ENCODE results near the gene HIBADH.

HIBADH gene

GRCh38 chr7:27636326-27637006 is 26.2 kb downstream of the HIBADH start:
- DNase-seq: no peak
- CTCF ChIA-PET: no interaction called here
- H3K4me1 Mint-ChIP-seq: peaks cover 21% of the 10 kb centered on the region

GRCh38 chr7:27635728-27636127 is 27.0 kb downstream of the HIBADH start:
- Mint-ChIP-seq H3K36me3 (peaks cover 7% of the 10 kb centered on the region), H3K27me3 (no peaks in the 10 kb centered on the region), H3K4me1 (peaks cover 20% of the 10 kb centered on the region)

More at GRCh38 chr7:27636326-27637006, 26.2 kb downstream of the HIBADH start:
- Mint-ChIP-seq H3K27ac (no peak overlapping the region), H3K27me3 (no peaks in the 10 kb centered on the region), H3K36me3 (peaks cover 7% of the 10 kb centered on the region), H3K9me3 (no peaks in the 10 kb centered on the region), H3K4me3 (no peak overlapping the region)

GRCh38 chr7:27634671-27635493 is 27.8 kb downstream of the HIBADH start:
- DNase-seq: no peak
- no peak overlapping the region for H3K4me3 Mint-ChIP-seq
- CTCF ChIA-PET: no interaction called here
- H3K4me1 Mint-ChIP-seq: peaks cover 20% of the 10 kb centered on the region
- H3K27ac Mint-ChIP-seq: no peak overlapping the region
- H3K27me3 Mint-ChIP-seq: no peaks in the 10 kb centered on the region
- H3K9me3 Mint-ChIP-seq: no peaks in the 10 kb centered on the region
- peaks cover 7% of the 10 kb centered on the region for H3K36me3 Mint-ChIP-seq

More at GRCh38 chr7:27635728-27636127, 27.0 kb downstream of the HIBADH start:
- Mint-ChIP-seq H3K4me3 (no peak overlapping the region), H3K9me3 (no peaks in the 10 kb centered on the region), H3K27ac (no peak overlapping the region)
- CTCF ChIA-PET: no interaction called here
- DNase-seq: no peak

- no peaks in the 10 kb centered on the region for H3K27me3 Mint-ChIP-seq
- no peak overlapping the region for H3K4me3 Mint-ChIP-seq
- H3K36me3 Mint-ChIP-seq: peaks cover 8% of the 10 kb centered on the region
- peaks cover 20% of the 10 kb centered on the region for H3K4me1 Mint-ChIP-seq
- no peak for DNase-seq
- CTCF ChIA-PET: interaction anchor here (0.6 to 0.9 kb wide), 2 partner anchors 142 to 499 kb away, joined by 3 read pairs; no protein-coding TSS in a partner anchor
- H3K9me3 Mint-ChIP-seq: no peaks in the 10 kb centered on the region
- no peak overlapping the region for H3K27ac Mint-ChIP-seq
Measured at GRCh38 chr7:27633062-27633461, 29.6 kb downstream of the HIBADH start.

- Mint-ChIP-seq H3K4me1 (peaks cover 15% of the 10 kb centered on the region), H3K9me3 (no peaks in the 10 kb centered on the region), H3K27me3 (no peaks in the 10 kb centered on the region), H3K27ac (no peak overlapping the region), H3K36me3 (peaks cover 8% of the 10 kb centered on the region), H3K4me3 (no peak overlapping the region)
- DNase-seq: no peak
- CTCF ChIA-PET: no interaction called here
Measured at GRCh38 chr7:27631391-27631790, 31.3 kb downstream of the HIBADH start.

GRCh38 chr7:27627146-27627545 is 35.5 kb downstream of the HIBADH start:
- H3K27me3 Mint-ChIP-seq: no peaks in the 10 kb centered on the region
- no peaks in the 10 kb centered on the region for H3K4me1 Mint-ChIP-seq
- H3K27ac Mint-ChIP-seq: no peak overlapping the region
- H3K4me3 Mint-ChIP-seq: no peak overlapping the region
- no peak for DNase-seq
- H3K9me3 Mint-ChIP-seq: peaks cover 4% of the 10 kb centered on the region
- H3K36me3 Mint-ChIP-seq: peaks cover 7% of the 10 kb centered on the region
- CTCF ChIA-PET: no interaction called here

- CTCF ChIA-PET: interaction anchor here (1.0 kb wide), 1 partner anchor 13 kb away, joined by 3 read pairs; no protein-coding TSS in a partner anchor
- no peak overlapping the region for H3K4me3 Mint-ChIP-seq
- peaks cover 29% of the 10 kb centered on the region for H3K36me3 Mint-ChIP-seq
Measured at GRCh38 chr7:27619492-27619891, 43.2 kb downstream of the HIBADH start.

GRCh38 chr7:27617651-27618381 is 44.9 kb downstream of the HIBADH start:
- Mint-ChIP-seq H3K9me3 (peaks cover 30% of the 10 kb centered on the region), H3K27ac (no peak overlapping the region), H3K36me3 (peaks cover 26% of the 10 kb centered on the region), H3K27me3 (no peaks in the 10 kb centered on the region), H3K4me3 (no peak overlapping the region), H3K4me1 (no peaks in the 10 kb centered on the region)
- CTCF ChIA-PET: no interaction called here
- no peak for DNase-seq

More at GRCh38 chr7:27619492-27619891, 43.2 kb downstream of the HIBADH start:
- peaks cover 32% of the 10 kb centered on the region for H3K9me3 Mint-ChIP-seq
- no peak overlapping the region for H3K27ac Mint-ChIP-seq
- no peaks in the 10 kb centered on the region for H3K4me1 Mint-ChIP-seq
- H3K27me3 Mint-ChIP-seq: no peaks in the 10 kb centered on the region
- no peak for DNase-seq

- Mint-ChIP-seq H3K27me3 (no peaks in the 10 kb centered on the region), H3K27ac (no peak overlapping the region), H3K4me3 (no peak overlapping the region), H3K4me1 (no peaks in the 10 kb centered on the region), H3K9me3 (peaks cover 28% of the 10 kb centered on the region), H3K36me3 (peaks cover 26% of the 10 kb centered on the region)
- CTCF ChIA-PET: no interaction called here
- DNase-seq: no peak
Measured at GRCh38 chr7:27616914-27617548, 45.7 kb downstream of the HIBADH start.

GRCh38 chr7:27616186-27616491 is 46.5 kb downstream of the HIBADH start:
- CTCF ChIA-PET: no interaction called here
- DNase-seq: no peak
- H3K27me3 Mint-ChIP-seq: no peaks in the 10 kb centered on the region
- no peaks in the 10 kb centered on the region for H3K4me1 Mint-ChIP-seq
- H3K36me3 Mint-ChIP-seq: peaks cover 26% of the 10 kb centered on the region
- peaks cover 28% of the 10 kb centered on the region for H3K9me3 Mint-ChIP-seq
- H3K4me3 Mint-ChIP-seq: no peak overlapping the region
- no peak overlapping the region for H3K27ac Mint-ChIP-seq

- no peak overlapping the region for H3K4me3 Mint-ChIP-seq
- no peaks in the 10 kb centered on the region for H3K27me3 Mint-ChIP-seq
- CTCF ChIA-PET: no interaction called here
- DNase-seq: no peak
- H3K27ac Mint-ChIP-seq: no peak overlapping the region
- H3K36me3 Mint-ChIP-seq: peaks cover 21% of the 10 kb centered on the region
- peaks cover 23% of the 10 kb centered on the region for H3K9me3 Mint-ChIP-seq
- H3K4me1 Mint-ChIP-seq: no peaks in the 10 kb centered on the region
Measured at GRCh38 chr7:27615420-27616185, 47.1 kb downstream of the HIBADH start.

- CTCF ChIA-PET: no interaction called here
- no peak for DNase-seq
- Mint-ChIP-seq H3K27ac (no peak overlapping the region), H3K36me3 (peaks cover 13% of the 10 kb centered on the region), H3K27me3 (no peaks in the 10 kb centered on the region), H3K4me3 (no peak overlapping the region), H3K9me3 (peaks cover 10% of the 10 kb centered on the region), H3K4me1 (no peaks in the 10 kb centered on the region)
Measured at GRCh38 chr7:27614095-27614494, 48.6 kb downstream of the HIBADH start.

- no peaks in the 10 kb centered on the region for H3K4me1 Mint-ChIP-seq
Measured at GRCh38 chr7:27611059-27611458, 51.6 kb downstream of the HIBADH start.

More at GRCh38 chr7:27611059-27611458, 51.6 kb downstream of the HIBADH start:
- no peaks in the 10 kb centered on the region for H3K36me3 Mint-ChIP-seq
- H3K27me3 Mint-ChIP-seq: no peaks in the 10 kb centered on the region
- DNase-seq: no peak
- no peaks in the 10 kb centered on the region for H3K9me3 Mint-ChIP-seq
- H3K27ac Mint-ChIP-seq: no peak overlapping the region
- no peak overlapping the region for H3K4me3 Mint-ChIP-seq
- CTCF ChIA-PET: no interaction called here

Measured in activated naive CD4-positive, alpha-beta T cell treated with anti-CD3 and anti-CD28 coated beads, Interleukin-2, amount 10 ng/mL, durations not matched to agents 7 days and 5 days (primary cell).